WTC11 (cell line): ENCODE measurements around the gene LSR.

Experiments used
- JUN ChIP-seq: sonication (generic); formaldehyde crosslinking; IDR thresholded peaks from 2 replicates; pipeline ENCODE4 v1.8.0; 2023; ENCODE audit warnings: mild to moderate bottlenecking, missing genetic modification reagents
- NFYB ChIP-seq: sonication (generic); formaldehyde crosslinking; conservative IDR thresholded peaks from 2 replicates; pipeline ENCODE4 v1.8.0; 2022; ENCODE audit warnings: low read depth, missing genetic modification reagents
- NR2C2 ChIP-seq: sonication (generic); formaldehyde crosslinking; IDR thresholded peaks from 2 replicates; pipeline ENCODE4 v1.8.0; 2022; ENCODE audit warnings: mild to moderate bottlenecking, missing genetic modification reagents
- NR3C1 ChIP-seq: sonication (generic); formaldehyde crosslinking; conservative IDR thresholded peaks from 2 replicates; pipeline ENCODE4 v1.8.1; 2023; ENCODE audit warnings: low read depth, mild to moderate bottlenecking, missing genetic modification reagents
- SMAD3 ChIP-seq: sonication (generic); formaldehyde crosslinking; IDR thresholded peaks from 2 replicates; pipeline ENCODE4 v1.8.0; 2022; ENCODE audit warnings: missing genetic modification reagents, mild to moderate bottlenecking, borderline replicate concordance
- TEAD4 ChIP-seq: sonication (generic); formaldehyde crosslinking; IDR thresholded peaks from 2 replicates; pipeline ENCODE4 v1.8.0; 2022; ENCODE audit warnings: mild to moderate bottlenecking, missing genetic modification reagents
- ZNF121 ChIP-seq: sonication (generic); formaldehyde crosslinking; IDR thresholded peaks from 2 replicates; pipeline ENCODE4 v1.8.0; 2023; ENCODE audit warnings: missing genetic modification reagents
- ZNF138 ChIP-seq: sonication (generic); formaldehyde crosslinking; conservative IDR thresholded peaks from 2 replicates; pipeline ENCODE4 v1.8.1; 2022; ENCODE audit warnings: mild to moderate bottlenecking, moderate library complexity, missing genetic modification reagents
- ZNF396 ChIP-seq: fragments of 250-450 bp; sonication (Bioruptor Pico); IDR thresholded peaks from 2 replicates; pipeline ENCODE4 v1.8.0; 2021; ENCODE audit warnings: mild to moderate bottlenecking, moderate library complexity, borderline replicate concordance
- ZNF416 ChIP-seq: fragments of 250-450 bp; sonication (Bioruptor Pico); IDR thresholded peaks from 2 replicates; pipeline ENCODE4 v1.9.0; 2021; ENCODE audit warnings: mild to moderate bottlenecking, inconsistent platforms
- TF ChIP-seq, protein P1 (sequence below): sonication (generic); formaldehyde crosslinking; IDR thresholded peaks from 2 replicates; pipeline ENCODE4 v1.8.0; 2023; ENCODE audit warnings: missing genetic modification reagents, mild to moderate bottlenecking, borderline replicate concordance
- TF ChIP-seq, protein P2 (sequence below): fragments of 200-600 bp; IDR thresholded peaks from 2 replicates; pipeline ENCODE4 v1.8.0; 2022; ENCODE audit warnings: antibody characterized with exemption

DNA sequence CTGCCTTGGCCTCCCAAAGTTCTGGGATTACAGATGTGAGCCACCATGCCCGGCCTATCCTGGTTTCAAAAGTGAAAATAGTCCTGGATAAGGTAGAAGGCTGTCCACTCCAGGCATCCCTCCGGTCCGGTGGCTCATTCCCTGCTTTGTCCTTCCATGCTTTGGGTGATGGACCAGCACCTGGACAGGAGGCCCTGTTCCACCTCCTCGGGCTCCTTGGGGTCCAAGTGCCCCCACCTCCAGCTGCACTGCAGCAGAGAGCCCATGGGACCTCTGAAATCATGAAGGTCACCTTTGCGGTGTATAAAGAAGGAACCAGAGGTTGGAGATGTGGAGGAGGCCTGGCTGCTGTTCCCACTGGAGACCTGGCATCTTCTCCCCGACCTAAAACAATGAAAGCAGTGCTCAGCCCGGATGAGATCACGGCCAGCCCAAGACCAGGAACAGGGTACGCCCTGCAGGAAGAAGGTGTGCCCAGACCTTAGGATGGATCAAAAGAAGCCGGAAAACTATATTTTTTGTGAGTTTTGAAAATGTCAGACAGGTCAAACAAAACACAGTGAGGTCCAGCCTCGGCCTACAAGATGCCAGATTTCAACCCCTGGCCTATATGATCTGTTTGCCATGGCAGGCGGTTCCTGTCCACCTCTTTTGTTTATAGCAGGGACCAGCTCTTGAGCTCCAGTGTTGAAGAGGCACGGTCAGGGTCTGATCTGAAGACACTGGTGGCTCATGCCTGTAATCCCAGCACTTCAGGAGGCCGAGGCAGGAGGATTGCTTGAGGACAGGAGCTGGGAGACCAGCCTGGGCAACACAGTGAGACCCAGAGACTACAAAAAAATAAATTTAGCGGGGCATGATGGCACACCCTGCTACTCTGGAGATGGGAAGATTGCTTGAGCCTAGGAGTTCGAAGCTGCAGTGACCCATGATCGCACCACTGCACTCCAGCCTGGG, 5.8 kb downstream of the LSR start:
- TF ChIP-seq NR3C1 (CRISPR knock-in tag) (no peak), ZNF396 (CRISPR knock-in tag) (no peak), ZNF138 (CRISPR knock-in tag) (no peak), NFYB (CRISPR knock-in tag) (no peak), TEAD4 (CRISPR knock-in tag) (no peak), SMAD3 (CRISPR knock-in tag) (no peak), JUN (no peak), ZNF121 (CRISPR knock-in tag) (no peak), NR2C2 (no peak), ZNF416 (CRISPR knock-in tag) (no peak)
- TF ChIP-seq, protein P1, sequence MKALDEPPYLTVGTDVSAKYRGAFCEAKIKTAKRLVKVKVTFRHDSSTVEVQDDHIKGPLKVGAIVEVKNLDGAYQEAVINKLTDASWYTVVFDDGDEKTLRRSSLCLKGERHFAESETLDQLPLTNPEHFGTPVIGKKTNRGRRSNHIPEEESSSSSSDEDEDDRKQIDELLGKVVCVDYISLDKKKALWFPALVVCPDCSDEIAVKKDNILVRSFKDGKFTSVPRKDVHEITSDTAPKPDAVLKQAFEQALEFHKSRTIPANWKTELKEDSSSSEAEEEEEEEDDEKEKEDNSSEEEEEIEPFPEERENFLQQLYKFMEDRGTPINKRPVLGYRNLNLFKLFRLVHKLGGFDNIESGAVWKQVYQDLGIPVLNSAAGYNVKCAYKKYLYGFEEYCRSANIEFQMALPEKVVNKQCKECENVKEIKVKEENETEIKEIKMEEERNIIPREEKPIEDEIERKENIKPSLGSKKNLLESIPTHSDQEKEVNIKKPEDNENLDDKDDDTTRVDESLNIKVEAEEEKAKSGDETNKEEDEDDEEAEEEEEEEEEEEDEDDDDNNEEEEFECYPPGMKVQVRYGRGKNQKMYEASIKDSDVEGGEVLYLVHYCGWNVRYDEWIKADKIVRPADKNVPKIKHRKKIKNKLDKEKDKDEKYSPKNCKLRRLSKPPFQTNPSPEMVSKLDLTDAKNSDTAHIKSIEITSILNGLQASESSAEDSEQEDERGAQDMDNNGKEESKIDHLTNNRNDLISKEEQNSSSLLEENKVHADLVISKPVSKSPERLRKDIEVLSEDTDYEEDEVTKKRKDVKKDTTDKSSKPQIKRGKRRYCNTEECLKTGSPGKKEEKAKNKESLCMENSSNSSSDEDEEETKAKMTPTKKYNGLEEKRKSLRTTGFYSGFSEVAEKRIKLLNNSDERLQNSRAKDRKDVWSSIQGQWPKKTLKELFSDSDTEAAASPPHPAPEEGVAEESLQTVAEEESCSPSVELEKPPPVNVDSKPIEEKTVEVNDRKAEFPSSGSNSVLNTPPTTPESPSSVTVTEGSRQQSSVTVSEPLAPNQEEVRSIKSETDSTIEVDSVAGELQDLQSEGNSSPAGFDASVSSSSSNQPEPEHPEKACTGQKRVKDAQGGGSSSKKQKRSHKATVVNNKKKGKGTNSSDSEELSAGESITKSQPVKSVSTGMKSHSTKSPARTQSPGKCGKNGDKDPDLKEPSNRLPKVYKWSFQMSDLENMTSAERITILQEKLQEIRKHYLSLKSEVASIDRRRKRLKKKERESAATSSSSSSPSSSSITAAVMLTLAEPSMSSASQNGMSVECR (CRISPR knock-in tag): no peak
- TF ChIP-seq, protein P2, sequence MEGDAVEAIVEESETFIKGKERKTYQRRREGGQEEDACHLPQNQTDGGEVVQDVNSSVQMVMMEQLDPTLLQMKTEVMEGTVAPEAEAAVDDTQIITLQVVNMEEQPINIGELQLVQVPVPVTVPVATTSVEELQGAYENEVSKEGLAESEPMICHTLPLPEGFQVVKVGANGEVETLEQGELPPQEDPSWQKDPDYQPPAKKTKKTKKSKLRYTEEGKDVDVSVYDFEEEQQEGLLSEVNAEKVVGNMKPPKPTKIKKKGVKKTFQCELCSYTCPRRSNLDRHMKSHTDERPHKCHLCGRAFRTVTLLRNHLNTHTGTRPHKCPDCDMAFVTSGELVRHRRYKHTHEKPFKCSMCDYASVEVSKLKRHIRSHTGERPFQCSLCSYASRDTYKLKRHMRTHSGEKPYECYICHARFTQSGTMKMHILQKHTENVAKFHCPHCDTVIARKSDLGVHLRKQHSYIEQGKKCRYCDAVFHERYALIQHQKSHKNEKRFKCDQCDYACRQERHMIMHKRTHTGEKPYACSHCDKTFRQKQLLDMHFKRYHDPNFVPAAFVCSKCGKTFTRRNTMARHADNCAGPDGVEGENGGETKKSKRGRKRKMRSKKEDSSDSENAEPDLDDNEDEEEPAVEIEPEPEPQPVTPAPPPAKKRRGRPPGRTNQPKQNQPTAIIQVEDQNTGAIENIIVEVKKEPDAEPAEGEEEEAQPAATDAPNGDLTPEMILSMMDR: no peak
